ENCODE data around the gene RHBG. TPM values are rescaled to one million over a fixed set of nuclear protein-coding genes. Genes with fewer than 3 reads are reported as not detected.

Gene RHBG
- total and polyA plus RNA-seq, 4 donors = 0.25 to 6.4 (median 2.3) TPM

- TF ChIP-seq, protein P1, sequence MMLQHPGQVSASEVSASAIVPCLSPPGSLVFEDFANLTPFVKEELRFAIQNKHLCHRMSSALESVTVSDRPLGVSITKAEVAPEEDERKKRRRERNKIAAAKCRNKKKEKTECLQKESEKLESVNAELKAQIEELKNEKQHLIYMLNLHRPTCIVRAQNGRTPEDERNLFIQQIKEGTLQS (IDR thresholded peaks at IDR 0.05) = no peak
- TF ChIP-seq GABPA (IDR thresholded peaks at IDR 0.05 in 1 of 2, conservative IDR thresholded peaks at IDR 0.05 in 1 of 2) (no peak), RAD21 (IDR thresholded peaks at IDR 0.05) (no peak), FOXA2 (IDR thresholded peaks at IDR 0.05) (no peak)
Observed at GRCh38 chr1:156337052-156337887, 31.7 kb upstream of the RHBG start (continued).

DNA sequence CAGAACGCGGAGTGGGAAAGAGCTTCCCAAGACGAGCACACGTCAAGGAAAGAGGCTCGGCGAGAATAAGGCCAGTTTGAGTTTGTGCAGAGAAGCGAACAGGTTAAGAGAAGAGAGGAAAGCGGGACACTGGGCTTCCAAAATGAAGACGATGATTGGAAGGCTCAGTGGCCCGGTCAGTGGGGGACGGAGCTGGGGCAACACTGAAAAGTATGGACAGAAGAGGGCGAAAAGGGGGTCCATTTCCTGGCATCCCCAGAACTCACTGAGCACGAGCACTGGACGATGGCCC is 31.2 kb upstream of the RHBG start:
- no peak for TF ChIP-seq FOXA2 (IDR thresholded peaks at IDR 0.05)
- no peak for TF ChIP-seq RXRA (IDR thresholded peaks at IDR 0.05)
- no peak for TF ChIP-seq TAF1 (conservative IDR thresholded peaks at IDR 0.05)
- TF ChIP-seq JUND (IDR thresholded peaks at IDR 0.05) = no peak
- no peak for TF ChIP-seq FOXA1 (IDR thresholded peaks at IDR 0.05)
- no peak for TF ChIP-seq HNF4G (IDR thresholded peaks at IDR 0.05)
- TF ChIP-seq RAD21 (IDR thresholded peaks at IDR 0.05) = no peak
- no peak for TF ChIP-seq SP1 (IDR thresholded peaks at IDR 0.05)
- DNase-seq (ENCODE audit: low spot score) = no peak
- peak overlapping the region; percentile 90 to 99 for H3K9ac ChIP-seq (ENCODE audit: low read depth in 1 of 2, low read length in 2 of 2)
- H3K9me3 ChIP-seq (ENCODE audit: control insufficient read depth in 4 of 4, low read length in 3 of 4) = no peaks in the 10 kb centered on the region
- H3K27ac ChIP-seq (ENCODE audit: low read depth in 1 of 2, low read length in 2 of 2) = peak overlapping the region; percentile 80 to 87
- under 1% methylated on average over 14 of the region's 14 CpGs for WGBS
- H3K4me1 ChIP-seq (ENCODE audit: control insufficient read depth in 4 of 4, insufficient read depth in 4 of 4, low read length in 3 of 4) = peaks cover 0 to 17% (median 13%) of the 10 kb centered on the region in 4 donors
- peak overlapping the region; percentile 71 to 100 (median 85) for H3K4me3 ChIP-seq (ENCODE audit: low read depth in 1 of 3, low read length in 3 of 3)
- H3K36me3 ChIP-seq (ENCODE audit: control insufficient read depth in 4 of 4, insufficient read depth in 3 of 4, low read depth in 1 of 4, low read length in 3 of 4) = peaks cover under 1 to 23% (median 17%) of the 10 kb centered on the region in 4 donors
- H3K27me3 ChIP-seq (ENCODE audit: control insufficient read depth in 4 of 4, insufficient read depth in 4 of 4, low read length in 3 of 4) = no peaks in the 10 kb centered on the region

DNA sequence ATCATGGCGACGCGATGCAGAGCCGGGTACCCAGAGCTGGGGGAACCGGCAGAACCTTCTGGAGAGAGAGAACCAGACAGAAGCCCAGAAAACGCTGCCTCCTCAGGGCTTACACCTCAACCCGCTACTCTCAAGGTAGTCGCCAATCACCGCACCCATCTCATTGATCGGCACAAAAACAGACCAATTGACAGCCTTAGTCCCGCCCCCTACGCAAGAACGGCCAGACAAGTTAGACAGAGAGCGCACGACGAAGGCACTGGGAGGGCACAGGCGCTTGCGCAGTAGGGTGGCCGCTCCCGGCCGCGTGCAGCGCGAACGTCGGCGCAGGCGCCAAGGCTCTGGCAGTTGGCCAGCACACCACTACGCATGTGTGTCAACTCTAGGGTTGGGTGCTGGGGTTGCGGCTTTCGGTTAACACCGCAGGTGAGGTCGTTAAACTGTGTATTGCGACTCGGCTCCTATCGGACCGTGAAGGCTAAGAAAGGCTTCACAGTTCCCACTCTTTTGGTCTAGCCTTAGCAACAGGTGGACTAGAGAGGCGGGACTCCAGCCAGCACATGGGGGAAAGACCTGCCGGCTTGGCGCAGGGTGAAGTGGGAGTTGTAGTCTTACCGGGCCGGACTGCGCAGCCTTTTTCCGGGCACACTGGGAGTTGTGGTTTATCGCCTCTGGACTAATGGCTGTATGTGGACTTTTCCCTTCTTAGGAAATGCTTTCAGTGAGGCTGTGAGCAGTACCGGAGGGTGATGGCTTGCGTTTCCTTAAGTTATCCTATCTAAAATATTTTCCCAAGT is 30.6 kb upstream of the RHBG start, which contains the start of the genes CCT3 and TSACC:
Gene CCT3, minus strand, starts transcription at position 113 of the 797 bp plus-strand sequence. Its CDS starts 108 bp downstream, at position 5.
Gene TSACC, plus strand, starts transcription at position 347 of the 797 bp plus-strand sequence. CDS start 1,232 bp downstream, outside the sequence.
- peaks cover 0 to 18% (median 14%) of the 10 kb centered on the region in 4 donors for H3K36me3 ChIP-seq (ENCODE audit: control insufficient read depth in 4 of 4, insufficient read depth in 3 of 4, low read depth in 1 of 4, low read length in 3 of 4)
- H3K27ac ChIP-seq (ENCODE audit: low read depth in 1 of 2, low read length in 2 of 2) = peak within 1 kb of the TSS; percentile 80 to 97
- H3K27me3 ChIP-seq (ENCODE audit: control insufficient read depth in 4 of 4, insufficient read depth in 4 of 4, low read length in 3 of 4) = no peaks in the 10 kb centered on the region
- DNase-seq (ENCODE audit: low spot score) = peak; percentile 100
- H3K4me1 ChIP-seq (ENCODE audit: control insufficient read depth in 4 of 4, insufficient read depth in 4 of 4, low read length in 3 of 4) = peaks cover 0 to 17% (median 13%) of the 10 kb centered on the region in 4 donors
- H3K9me3 ChIP-seq (ENCODE audit: control insufficient read depth in 4 of 4, low read length in 3 of 4) = no peaks in the 10 kb centered on the region
- H3K9ac ChIP-seq (ENCODE audit: low read depth in 1 of 2, low read length in 2 of 2) = peak within 1 kb of the TSS; percentile 90 to 99
- WGBS = under 1% methylated on average over 47 of the region's 47 CpGs
- H3K4me3 ChIP-seq (ENCODE audit: low read depth in 1 of 3, low read length in 3 of 3) = peak within 1 kb of the TSS; percentile 71 to 100 (median 88)
- TF ChIP-seq EGR1 (IDR thresholded peaks at IDR 0.05; ENCODE audit: low read depth in 2 of 2) (no peak), HNF4G (IDR thresholded peaks at IDR 0.05) (no peak), GABPA (IDR thresholded peaks at IDR 0.05 in 1 of 2, conservative IDR thresholded peaks at IDR 0.05 in 1 of 2) (peak; percentile 10 to 76), HNF4A (conservative IDR thresholded peaks at IDR 0.05) (peak; percentile 52 to 60), REST (IDR thresholded peaks at IDR 0.05) (peak; percentile 86), CTCF (IDR thresholded peaks at IDR 0.05; ENCODE audit: low read depth, low read length, missing input control) (no peak), SP1 (IDR thresholded peaks at IDR 0.05) (peak; percentile 91), NR2F2 (IDR thresholded peaks at IDR 0.05) (no peak), JUND (IDR thresholded peaks at IDR 0.05) (no peak), FOXA2 (IDR thresholded peaks at IDR 0.05) (no peak), RAD21 (IDR thresholded peaks at IDR 0.05) (no peak), RXRA (IDR thresholded peaks at IDR 0.05) (peak; percentile 22 to 32), YY1 (IDR thresholded peaks at IDR 0.05) (peak; percentile 96), FOXA1 (IDR thresholded peaks at IDR 0.05) (no peak), TAF1 (conservative IDR thresholded peaks at IDR 0.05) (peak; percentile 81), MAX (IDR thresholded peaks at IDR 0.05) (peak; percentile 89)
- TF ChIP-seq, protein P2, sequence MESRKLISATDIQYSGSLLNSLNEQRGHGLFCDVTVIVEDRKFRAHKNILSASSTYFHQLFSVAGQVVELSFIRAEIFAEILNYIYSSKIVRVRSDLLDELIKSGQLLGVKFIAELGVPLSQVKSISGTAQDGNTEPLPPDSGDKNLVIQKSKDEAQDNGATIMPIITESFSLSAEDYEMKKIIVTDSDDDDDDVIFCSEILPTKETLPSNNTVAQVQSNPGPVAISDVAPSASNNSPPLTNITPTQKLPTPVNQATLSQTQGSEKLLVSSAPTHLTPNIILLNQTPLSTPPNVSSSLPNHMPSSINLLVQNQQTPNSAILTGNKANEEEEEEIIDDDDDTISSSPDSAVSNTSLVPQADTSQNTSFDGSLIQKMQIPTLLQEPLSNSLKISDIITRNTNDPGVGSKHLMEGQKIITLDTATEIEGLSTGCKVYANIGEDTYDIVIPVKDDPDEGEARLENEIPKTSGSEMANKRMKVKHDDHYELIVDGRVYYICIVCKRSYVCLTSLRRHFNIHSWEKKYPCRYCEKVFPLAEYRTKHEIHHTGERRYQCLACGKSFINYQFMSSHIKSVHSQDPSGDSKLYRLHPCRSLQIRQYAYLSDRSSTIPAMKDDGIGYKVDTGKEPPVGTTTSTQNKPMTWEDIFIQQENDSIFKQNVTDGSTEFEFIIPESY (IDR thresholded peaks at IDR 0.05) = peak; percentile 38
- TF ChIP-seq, protein P1 (IDR thresholded peaks at IDR 0.05) = no peak
